IPS-18c (cell line): ENCODE results near the gene RSRC2.
A peak's percentile ranks its signal among the peaks of the same experiment; 100 is the strongest.
"Not testable (repeated sequence)": the region's sequence is repeated elsewhere in the genome, so short reads cannot be mapped to it uniquely, and the experiment has no call there.

Experiments used
- H3K4me3 ChIP-seq: 2 replicates; pipeline ENCODE4 v1.7.0; 2013; ENCODE audit warnings: low read depth, mild to moderate bottlenecking, low read length, moderate library complexity; ENCODE audit not compliant: insufficient read depth
- H3K9me3 ChIP-seq: one replicate; pipeline ENCODE4 v1.6.1; 2013; ENCODE audit warnings: mild to moderate bottlenecking, low read length, moderate library complexity; ENCODE audit not compliant: control insufficient read depth, insufficient read depth

RSRC2 gene

DNA sequence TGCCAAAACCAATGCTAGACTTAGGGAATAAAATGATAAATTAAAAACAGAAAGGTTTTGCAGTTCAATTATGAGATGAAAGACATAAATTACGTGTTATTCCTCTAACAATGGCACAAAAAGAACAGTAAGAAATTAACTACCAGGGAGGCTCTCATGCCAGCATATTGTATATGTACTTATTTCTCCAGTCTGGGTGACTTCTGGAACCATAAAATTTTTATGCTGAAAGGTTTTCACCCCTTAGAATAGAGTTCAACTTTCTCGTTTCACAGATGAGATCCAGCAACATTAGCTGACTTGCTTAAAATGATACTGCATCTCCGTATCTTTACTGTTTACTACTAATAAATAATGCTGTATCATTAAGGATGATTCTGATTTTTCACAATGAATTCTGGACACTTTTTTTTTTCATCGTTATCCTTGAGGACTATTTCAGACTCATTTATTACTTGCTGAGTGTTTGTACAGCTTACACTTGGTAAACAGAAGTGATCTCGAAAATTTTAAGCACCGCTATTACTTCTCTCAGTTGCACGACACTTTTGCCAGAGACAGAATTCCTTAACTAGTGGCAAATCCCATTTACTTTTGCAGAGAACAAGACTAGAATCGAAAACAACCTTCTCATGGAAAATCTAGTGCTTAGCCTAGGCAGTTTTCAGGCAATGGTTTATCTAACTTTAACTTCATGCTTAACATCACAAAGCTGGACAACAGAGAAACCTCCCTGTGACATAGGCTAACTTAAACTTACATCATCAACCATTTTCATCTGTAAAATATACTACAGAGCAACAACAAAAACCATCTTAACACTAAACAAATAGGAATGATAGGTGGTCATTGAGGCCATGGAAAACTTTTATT lies 2.7 kb downstream of the RSRC2 start:
- Histone ChIP-seq H3K9me3 (no peaks in the 10 kb centered on the region), H3K4me3 (0 out of 2 replicates have a peak overlapping the region, but pooled peaks have one; percentile 17)

DNA sequence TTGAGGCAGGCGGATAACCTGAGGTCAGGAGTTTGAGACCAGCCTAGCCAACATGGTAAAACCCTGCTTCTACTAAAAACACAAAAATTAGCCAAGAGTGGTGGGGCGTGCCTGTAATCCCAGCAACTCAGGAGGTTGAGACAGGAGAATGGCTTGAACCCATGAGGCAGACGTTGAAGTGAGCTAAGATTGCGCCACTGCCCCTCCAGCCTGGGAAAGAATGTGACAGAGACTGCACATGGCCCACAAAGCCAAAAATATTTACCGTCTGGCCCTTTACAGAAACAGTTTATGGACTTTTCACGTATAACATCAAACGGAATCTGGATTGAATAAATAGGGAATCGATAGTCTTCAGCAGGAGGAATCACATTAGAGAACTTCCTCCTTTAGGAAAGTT lies 3.5 kb downstream of the RSRC2 start:
- Histone ChIP-seq H3K9me3 (no peaks in the 10 kb centered on the region), H3K4me3 (no peak overlapping the region)

DNA sequence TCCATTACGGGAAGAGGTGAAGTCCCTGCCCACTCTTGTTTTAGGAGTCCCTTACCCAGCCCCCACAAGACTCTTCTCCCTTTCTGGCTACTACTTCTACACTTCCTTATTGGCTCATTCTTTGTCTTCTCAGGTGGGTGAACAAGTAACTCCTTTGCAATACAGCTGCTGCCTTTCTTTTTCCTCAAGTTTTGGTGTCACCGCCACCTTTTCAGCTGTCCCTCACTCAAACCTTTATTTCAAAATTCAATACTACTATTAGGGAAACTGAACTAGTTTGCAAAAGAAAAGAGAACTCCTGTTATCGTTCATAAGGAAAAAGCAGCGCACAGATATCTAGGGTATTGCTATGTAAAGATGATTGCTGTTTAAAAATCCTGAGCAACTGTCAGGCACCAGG lies 6.1 kb downstream of the RSRC2 start:
- no peak overlapping the region for H3K4me3 ChIP-seq
- no peaks in the 10 kb centered on the region for H3K9me3 ChIP-seq

DNA sequence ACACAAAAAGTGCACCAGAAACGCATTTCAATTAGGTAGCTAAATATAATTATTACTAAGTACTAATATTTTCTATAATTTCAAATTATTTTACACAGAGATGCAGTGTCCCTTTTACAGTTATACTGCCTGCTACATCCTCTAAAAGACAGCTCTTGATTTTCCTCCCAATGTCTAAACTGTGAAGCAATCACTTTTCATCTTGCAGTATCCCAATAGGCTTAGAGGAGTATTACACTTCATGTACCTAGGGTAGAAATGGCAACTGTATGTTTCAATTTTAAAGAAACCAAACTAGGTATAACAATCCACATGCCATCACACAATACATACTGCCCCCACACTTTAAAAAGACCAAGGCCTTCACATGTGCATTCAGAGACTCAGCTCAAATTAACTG lies 7.3 kb downstream of the RSRC2 start:
- Histone ChIP-seq H3K4me3 (no peak overlapping the region), H3K9me3 (no peaks in the 10 kb centered on the region)

DNA sequence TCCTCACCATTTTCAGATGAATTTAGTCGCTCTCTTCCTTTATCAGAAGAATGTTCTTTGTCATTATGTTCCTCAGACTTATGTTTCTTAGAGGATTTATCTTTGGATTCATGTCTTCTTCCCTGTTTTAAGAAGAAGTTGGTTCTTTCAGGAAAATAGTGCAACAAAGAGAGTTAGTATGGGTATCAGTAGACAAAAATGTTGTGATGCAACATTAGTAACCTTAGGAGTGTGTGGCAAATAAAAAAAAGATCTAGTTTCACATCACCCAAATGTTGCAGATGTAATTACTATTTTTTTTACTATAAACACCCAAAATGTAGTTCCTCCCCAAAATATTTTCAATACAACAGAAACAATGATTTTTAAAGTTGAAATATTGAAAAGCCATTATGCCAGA lies 7.8 kb downstream of the RSRC2 start:
- no peaks in the 10 kb centered on the region for H3K9me3 ChIP-seq
- no peak overlapping the region for H3K4me3 ChIP-seq

DNA sequence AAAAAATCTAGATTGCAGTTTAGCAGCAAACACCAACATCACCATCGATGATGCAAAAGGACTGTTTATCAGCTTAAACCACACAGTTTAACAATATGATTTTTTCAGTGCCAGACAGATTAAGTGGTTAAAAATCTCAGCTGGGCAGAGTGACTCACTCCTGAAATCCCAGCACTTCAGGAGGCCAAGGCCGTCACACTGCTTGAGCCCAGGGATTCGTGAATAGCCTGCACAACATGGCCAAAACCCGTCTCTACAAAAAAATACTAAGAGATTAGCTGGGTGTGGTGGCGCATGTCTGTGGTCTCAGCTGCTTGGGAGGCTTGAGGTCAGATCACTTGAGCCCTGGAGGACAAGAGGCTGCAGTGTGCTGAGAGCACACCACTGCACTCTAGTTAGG lies 8.9 kb downstream of the RSRC2 start:
- H3K4me3 ChIP-seq, result no peak overlapping the region

DNA sequence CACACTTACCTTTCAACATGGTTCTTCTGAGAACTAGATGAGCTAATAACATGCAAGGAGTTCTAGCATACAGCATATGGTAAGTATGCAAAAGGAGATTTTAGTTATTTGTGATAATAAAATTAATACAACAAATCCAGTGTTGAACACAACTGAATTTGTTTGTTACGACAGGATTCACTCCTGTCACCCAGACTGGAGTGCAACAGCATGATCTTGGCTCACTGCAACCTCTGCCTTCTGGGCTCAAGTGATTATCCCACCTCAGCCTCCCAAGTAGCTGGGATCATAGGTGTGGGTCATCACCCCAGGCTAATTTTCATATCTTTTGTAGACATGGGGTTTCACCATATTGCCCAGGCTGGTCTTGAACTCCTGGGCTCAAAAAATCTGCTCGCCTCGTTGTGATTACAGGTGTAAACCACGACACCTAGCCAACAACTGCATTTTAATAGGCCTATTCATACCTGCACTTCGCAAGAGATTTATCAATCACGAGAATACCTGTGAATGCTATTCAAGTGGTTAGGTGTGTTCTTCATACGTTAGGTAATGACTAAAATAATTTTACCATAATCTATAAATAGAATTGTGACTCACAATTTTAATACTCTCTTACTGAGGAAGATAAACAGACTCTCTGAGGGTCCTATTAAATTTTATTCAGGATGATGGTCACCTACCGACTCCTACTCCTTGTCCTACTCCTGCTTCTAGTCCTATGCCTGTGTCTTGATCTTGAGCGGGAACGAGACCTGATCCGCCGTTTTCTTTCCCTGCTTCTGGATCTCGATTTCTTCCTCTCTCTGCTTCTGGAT lies 10.0 kb downstream of the RSRC2 start:
- Histone ChIP-seq H3K9me3 (no peaks in the 10 kb centered on the region), H3K4me3 (no peak overlapping the region)

More for the DNA sequence above, 8.9 kb downstream of the RSRC2 start:
- no peaks in the 10 kb centered on the region for H3K9me3 ChIP-seq

DNA sequence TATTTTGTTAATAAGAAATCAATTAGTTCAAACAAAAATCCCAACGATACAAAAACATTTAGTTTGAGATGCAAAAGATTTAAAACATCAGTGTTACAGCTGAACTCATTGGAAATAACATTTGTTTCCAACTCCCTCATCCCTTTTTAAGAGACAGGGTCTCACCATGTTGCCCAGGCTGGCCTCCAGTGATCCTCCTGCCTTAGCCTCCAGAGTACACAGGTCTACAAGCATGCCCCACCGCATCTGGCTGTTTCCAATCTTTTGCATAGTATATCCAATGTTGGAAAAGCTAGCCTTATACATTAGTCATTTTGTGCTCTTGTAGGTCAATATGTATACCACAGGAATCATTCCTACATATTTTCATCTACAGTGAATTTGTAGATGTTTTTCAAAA lies 11.5 kb downstream of the RSRC2 start:
- Histone ChIP-seq H3K9me3 (no peaks in the 10 kb centered on the region), H3K4me3 (no peak overlapping the region)

DNA sequence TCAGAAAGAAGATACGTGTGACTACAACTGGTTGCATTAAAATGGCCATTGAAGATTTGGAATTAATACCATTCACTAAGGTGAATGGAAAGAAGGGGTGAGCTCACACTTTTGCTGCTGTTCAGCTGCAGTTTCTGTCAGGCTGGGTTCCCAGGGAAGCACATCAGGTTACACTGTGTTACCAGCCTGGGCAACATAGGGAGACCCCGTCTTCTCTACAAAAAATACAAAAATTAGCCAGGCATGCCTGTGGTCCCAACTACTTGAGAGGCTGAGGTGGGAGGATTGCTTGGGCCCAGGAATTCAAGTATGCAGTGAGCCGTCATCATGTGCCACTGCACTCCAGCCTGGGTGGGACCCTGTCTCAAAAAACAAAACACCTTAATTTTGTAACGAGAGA lies 13.1 kb downstream of the RSRC2 start:
- no peak overlapping the region for H3K4me3 ChIP-seq
- no peaks in the 10 kb centered on the region for H3K9me3 ChIP-seq

DNA sequence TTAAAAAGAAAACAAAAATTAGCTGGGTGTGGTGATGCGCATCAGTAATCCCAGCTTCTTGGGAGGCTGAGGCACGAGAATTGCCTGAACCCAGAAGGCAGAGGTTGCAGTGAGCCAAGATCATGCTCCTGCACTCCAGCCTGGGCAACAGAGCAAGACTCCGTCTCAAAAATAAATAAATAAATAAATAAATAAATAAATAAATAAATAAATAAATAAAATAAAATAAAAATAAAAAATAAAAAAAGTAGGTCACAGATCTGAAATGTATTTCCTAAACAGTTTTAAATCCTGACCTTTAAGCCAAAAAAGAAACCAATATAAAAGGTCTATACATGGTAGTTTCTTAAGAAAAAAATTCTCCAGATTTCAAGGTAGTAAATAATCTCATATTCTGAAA lies 13.7 kb downstream of the RSRC2 start:
- not testable (repeated sequence) for H3K9me3 ChIP-seq, H3K4me3 ChIP-seq

DNA sequence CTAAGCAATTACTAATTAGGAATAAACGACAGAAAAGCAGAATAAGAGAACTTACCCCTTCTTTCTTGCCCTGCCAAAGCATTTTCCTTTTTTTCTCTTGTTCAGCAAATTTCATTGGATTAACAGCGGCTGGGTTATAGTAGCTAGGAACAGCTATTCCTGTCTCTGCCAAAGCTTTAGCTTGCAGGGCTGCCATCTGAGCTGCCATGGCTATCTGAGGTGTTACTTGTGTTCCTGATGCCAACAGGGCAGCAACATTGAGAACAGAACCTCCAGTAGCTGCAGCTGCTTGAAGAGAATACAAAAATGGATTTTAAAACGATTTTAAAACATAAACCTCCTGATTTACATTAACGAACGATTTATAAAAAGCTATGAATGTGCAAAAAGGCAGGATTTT lies 18.6 kb downstream of the RSRC2 start:
- no peaks in the 10 kb centered on the region for H3K9me3 ChIP-seq
- no peak overlapping the region for H3K4me3 ChIP-seq

DNA sequence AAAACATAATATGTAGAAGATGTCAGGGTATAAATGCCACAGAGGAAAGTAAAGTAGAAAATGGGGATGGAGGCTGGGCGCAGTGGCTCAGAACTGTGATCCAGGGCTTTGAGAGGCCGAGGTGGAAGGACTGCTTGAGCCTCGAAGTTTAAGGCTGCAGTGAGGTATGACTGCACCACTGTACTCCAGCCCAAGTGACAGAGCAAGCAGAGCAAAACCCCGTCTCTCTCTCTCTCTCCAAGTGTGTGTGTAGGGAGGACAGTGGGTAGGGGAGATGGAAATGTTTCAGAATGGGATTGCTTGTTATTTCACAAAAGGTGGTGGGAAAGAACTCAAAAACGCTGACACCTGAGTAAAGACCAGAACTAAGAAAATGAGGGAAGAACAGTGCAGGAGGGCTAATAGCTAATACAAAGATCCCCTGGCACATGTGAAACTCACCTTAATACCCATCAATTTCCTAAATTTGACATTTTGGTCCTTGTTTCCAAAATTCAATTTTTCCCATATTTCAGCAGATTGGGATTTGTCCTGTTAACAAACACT lies 20.3 kb downstream of the RSRC2 start:
- Histone ChIP-seq H3K9me3 (no peaks in the 10 kb centered on the region), H3K4me3 (no peak overlapping the region)

DNA sequence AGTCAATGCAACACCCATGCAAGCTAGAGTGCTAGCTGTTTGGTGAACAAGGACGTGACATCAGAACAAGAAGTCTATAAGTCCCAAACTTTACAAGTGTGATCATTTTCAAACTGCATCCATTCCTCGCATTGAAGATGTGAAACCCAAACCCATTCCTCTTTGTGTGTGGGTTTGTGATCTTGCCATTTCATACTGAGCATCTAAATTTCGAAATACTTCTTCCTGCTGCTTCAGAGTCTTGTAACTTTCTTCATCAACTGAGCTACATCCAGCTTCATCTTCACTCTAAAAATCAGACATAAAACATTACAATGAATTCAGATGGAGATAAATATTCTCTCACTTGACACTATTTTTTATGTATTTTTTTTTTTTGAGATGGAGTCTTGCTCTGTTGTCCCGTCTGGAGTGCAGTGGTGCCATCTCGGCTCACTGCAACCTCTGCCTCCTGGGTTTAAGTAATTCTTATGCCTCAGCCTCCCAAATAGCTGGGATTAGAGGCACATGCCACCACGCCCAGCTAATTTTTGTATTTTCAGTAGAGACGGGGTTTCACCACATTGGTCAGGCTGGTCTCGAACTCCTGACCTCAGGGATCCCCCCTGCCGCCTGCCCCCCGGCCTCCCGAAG lies 21.2 kb downstream of the RSRC2 start:
- H3K4me3 ChIP-seq, result no peak overlapping the region
- H3K9me3 ChIP-seq, result no peaks in the 10 kb centered on the region

DNA sequence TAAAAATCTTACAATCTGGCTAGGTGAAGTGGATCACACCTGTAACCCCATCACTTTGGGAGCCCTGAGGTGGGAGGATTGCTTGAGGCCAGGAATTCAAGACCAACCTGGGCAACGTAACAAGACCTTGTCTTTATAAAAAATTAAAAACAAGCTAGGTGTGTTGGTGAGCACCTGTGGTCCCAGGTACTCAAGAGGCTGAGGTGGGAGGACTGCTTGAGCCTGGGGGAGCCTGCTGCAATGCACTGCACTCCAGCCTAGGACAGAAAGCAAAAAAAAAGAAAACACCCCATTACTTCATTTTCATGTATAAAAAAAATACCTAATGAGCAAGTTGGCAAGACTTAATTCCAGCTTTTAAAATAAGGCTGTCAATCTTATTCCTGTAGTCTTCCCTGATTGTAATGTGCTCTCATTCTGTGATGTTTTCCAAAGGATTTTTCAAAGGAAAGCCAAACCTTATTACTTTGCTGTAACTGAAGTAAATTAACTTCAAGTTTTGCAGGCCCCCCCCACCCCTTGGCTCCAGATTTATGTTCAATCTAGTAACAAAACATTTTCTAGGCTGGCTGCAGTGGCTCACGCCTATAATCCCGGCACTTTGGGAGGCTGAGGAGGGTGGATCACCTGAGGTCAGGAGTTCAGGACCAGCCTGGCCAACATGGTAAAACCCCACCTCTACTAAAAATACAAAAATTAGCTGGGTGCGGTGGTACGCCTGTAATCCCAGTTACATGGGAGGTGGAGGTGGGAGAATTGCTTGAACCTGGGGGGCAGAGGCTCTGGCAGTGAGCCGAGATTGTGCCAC lies 22.7 kb downstream of the RSRC2 start:
- Histone ChIP-seq H3K9me3 (no peaks in the 10 kb centered on the region), H3K4me3 (no peak overlapping the region)

DNA sequence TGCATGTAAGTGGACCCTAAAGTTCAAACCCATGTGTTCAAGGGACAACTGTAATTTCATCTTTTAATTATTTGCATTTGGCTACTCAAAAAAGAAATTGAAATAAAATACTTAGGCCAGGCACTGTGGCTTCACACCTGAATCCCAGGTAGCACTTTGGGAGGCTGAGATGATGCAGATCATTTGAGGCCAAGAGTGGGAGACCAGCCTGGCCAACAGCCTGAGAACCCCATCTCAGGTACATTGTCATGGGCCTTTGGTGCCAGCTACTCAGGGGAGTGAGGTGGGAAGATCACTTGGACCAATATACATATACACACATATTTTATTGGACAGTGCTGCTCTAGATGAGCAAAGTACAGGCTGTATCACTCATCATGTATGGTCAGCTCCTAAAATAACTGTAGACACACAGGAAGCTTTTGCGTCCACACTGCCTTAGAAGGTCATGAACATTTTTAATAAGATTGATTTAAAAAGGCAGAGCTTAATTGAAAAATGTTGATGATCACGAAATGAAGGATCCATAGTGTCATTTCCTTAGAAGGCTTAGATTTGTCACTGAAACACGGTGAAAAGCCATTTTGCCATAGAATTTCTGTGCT lies 23.5 kb downstream of the RSRC2 start:
- H3K9me3 ChIP-seq, result no peaks in the 10 kb centered on the region
- no peak overlapping the region for H3K4me3 ChIP-seq

DNA sequence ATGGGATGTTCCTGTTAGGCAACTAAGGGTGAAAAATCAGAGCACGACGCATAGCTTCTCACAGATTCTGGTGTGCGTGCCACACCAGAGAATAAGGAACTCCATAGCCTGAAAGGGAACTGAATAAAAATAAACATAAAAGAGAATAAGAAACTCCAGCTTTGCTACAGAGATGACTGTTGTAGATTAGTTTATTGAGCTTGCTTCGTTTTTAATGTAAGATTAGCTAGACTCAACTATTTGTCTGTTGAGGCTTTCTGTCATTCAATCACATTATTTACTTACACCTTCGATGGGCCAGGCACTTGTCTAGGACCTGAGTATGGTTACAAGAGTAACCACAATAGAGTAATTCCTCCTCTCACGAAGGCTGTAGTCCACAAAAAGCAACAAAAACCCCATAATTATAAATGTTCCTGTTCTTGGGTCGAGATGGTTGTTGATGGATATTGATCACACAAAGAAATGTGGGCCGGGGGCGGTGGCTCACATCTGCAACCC lies 25.2 kb downstream of the RSRC2 start:
- Histone ChIP-seq H3K4me3 (no peak overlapping the region), H3K9me3 (no peaks in the 10 kb centered on the region)
